WI38 (cell line): ENCODE measurements around the gene BAX.

Source experiments
- H3K4me3 ChIP-seq: 2 replicates; pipeline ENCODE4 v1.5.1; 2011; ENCODE audit warnings: low read depth, mild to moderate bottlenecking, control low read depth, low read length
- CTCF ChIP-seq: IDR thresholded peaks from 2 replicates; pipeline ENCODE4 v1.5.1; 2012; ENCODE audit warnings: low read depth, mild to moderate bottlenecking, control low read depth, low read length

BAX gene

DNA sequence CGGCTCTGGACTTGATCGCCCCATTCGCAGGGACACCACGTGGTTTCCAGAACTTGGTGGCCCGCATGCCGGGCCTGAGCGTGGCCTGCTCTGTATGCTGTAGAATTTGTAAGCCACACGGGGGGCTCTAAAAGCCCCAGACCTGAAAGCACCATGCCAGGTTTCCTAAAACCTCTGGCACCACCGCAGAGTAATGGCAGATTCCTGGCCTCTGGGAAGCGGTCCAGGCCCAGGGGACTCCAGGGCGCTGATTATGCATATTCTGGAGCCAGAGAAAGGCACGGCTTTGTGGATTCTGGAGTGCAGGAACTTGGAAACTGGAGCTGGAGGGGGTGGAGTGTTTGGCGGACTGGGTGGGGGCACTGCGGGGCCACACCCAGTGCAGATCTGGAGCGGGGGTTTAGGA, 14.1 kb downstream of the BAX start:
- no peak for TF ChIP-seq CTCF
- no peak overlapping the region for H3K4me3 ChIP-seq

- no peak for TF ChIP-seq CTCF
Observed at GRCh38 chr19:48969276-48970138, 14.8 kb downstream of the BAX start.

DNA sequence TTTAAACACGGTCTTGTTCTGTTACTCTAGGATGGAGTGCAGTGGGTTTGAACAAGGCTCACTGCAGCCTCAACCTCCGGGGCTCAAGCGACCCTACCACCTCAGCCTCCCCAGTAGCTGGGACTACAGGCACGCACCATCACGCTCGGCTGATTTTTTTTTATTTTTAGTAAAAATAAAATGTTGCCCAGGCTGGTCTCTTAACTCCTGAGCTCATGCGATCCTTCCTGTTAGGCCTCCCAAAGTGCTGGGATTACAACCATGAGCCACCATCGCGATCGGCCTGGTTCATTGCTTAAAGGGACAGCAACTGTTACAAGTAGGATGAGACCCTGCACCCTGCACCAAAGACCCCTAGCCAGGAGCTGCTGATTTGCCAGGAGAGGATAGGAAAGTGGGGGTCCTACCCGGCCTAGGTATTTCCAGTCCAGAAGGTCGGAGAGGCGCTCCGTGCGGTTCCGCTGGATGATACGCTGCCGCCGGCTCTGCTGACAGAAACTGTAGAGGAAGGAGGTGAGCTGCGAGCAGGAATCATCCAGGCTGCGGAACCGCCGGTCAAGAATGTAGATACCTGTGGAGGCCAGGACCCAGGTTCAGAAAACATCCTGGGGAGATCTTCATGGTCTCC, 15.6 kb downstream of the BAX start:
- no peak for TF ChIP-seq CTCF
- no peak overlapping the region for H3K4me3 ChIP-seq

More at GRCh38 chr19:48969276-48970138, 14.8 kb downstream of the BAX start:
- H3K4me3 ChIP-seq = no peak overlapping the region

GRCh38 chr19:48970923-48971395, 16.3 kb downstream of the BAX start:
- no peak overlapping the region for H3K4me3 ChIP-seq
- TF ChIP-seq CTCF = peak; percentile 91

DNA sequence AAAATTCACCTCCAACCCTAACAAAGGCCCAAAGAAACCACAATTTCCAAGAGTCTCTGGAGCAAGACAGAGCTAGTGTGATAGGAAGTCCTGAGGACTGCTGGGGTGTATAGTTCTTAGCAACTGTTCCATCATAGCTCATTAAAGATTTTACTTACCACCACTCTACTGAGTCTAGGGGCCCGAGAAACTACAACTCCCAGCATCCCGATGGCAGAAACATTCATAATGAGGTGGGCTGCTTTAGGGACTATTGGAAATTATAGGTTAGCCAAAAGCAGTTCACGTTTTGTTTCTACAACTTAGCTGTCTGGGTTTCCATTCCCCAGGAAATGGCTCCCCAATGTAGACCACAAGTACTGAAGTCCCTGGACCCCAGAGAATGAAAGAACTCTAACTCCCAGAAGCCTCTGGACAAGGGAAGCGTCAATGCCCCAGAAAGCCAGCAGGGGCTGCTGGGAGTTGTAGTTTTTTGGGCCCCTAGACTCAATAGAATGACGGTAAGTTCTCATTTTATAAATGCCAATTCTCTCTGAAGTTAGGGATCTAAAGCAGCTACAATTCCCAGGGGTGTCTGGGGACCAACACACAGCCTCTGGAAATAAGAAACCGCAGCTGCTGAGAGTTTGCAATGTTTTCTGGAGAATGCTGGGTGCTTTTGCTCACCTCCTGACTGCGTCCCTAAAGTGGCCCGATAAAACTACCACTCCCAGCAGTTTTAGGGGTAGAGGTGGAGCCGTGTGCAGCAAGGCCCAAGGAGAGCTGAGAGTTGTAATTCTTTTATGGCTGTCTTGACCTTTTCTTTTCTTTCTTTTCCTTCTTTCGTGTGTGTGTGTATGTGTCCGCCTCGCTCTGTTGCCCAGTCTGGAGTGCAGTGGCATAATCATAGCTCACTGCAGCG, 21.5 kb downstream of the BAX start:
- no peak overlapping the region for H3K4me3 ChIP-seq
- TF ChIP-seq CTCF = no peak

DNA sequence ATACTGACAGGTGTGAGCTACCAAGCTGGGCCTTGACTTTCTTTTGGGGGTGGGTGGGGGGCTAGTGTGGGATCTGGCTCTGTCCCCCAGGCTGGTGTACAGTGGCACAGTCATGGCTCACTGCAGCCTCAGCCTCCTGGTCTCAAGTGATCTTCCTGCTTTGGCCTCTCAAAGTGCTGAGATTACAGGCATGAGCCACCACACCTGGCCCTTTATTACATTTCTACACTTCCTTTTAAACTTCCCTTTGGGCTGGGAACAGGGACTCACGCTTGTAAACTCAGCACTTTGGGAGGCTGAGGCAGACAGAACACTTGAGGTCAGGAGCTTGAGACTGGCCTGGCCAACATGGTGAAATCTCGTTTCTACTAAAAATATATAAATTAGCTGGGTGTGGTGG, 22.4 kb downstream of the BAX start:
- H3K4me3 ChIP-seq = no peak overlapping the region
- no peak for TF ChIP-seq CTCF
